ENCODE measurements around the gene LEMD3.

Gene LEMD3

GRCh38 chr12:65168681-65169319 is 583 bp upstream of the LEMD3 start:
- DNase-seq (ENCODE audit: extremely low read depth in 1 of 2, low read depth in 1 of 2), result no peak

GRCh38 chr12:65170209-65170881 is 962 bp downstream of the LEMD3 start:
- DNase-seq (ENCODE audit: extremely low read depth in 1 of 2, low read depth in 1 of 2), result peak; percentile 44 to 63

- DNase-seq (ENCODE audit: extremely low read depth in 1 of 2, low read depth in 1 of 2), result no peak
Observed at GRCh38 chr12:65171073-65171472, 1.7 kb downstream of the LEMD3 start.

GRCh38 chr12:65171870-65172269 is 2.5 kb downstream of the LEMD3 start:
- DNase-seq (ENCODE audit: extremely low read depth in 1 of 2, low read depth in 1 of 2), result no peak

- DNase-seq (ENCODE audit: extremely low read depth in 1 of 2, low read depth in 1 of 2), result no peak
Observed at GRCh38 chr12:65175385-65175784, 6.0 kb downstream of the LEMD3 start.

- no peak for DNase-seq (ENCODE audit: extremely low read depth in 1 of 2, low read depth in 1 of 2)
Observed at GRCh38 chr12:65182012-65182739, 12.8 kb downstream of the LEMD3 start.

GRCh38 chr12:65184176-65184857 is 14.9 kb downstream of the LEMD3 start:
- DNase-seq (ENCODE audit: extremely low read depth in 1 of 2, low read depth in 1 of 2), result no peak

GRCh38 chr12:65184858-65185229 is 15.5 kb downstream of the LEMD3 start:
- no peak for DNase-seq (ENCODE audit: extremely low read depth in 1 of 2, low read depth in 1 of 2)

- DNase-seq (ENCODE audit: extremely low read depth in 1 of 2, low read depth in 1 of 2), result no peak
Observed at GRCh38 chr12:65187665-65188064, 18.3 kb downstream of the LEMD3 start.

GRCh38 chr12:65188179-65188701 is 18.9 kb downstream of the LEMD3 start:
- no peak for DNase-seq (ENCODE audit: extremely low read depth in 1 of 2, low read depth in 1 of 2)

- DNase-seq (ENCODE audit: extremely low read depth in 1 of 2, low read depth in 1 of 2), result no peak
Observed at GRCh38 chr12:65189028-65189718, 19.8 kb downstream of the LEMD3 start.

- DNase-seq (ENCODE audit: extremely low read depth in 1 of 2, low read depth in 1 of 2), result no peak
Observed at GRCh38 chr12:65192963-65193516, 23.7 kb downstream of the LEMD3 start.

GRCh38 chr12:65194949-65195348 is 25.6 kb downstream of the LEMD3 start:
- DNase-seq (ENCODE audit: extremely low read depth in 1 of 2, low read depth in 1 of 2), result no peak

GRCh38 chr12:65195387-65196055 is 26.1 kb downstream of the LEMD3 start:
- DNase-seq (ENCODE audit: extremely low read depth in 1 of 2, low read depth in 1 of 2), result no peak

- DNase-seq (ENCODE audit: extremely low read depth in 1 of 2, low read depth in 1 of 2), result no peak
Observed at GRCh38 chr12:65196762-65197567, 27.6 kb downstream of the LEMD3 start.

GRCh38 chr12:65199604-65200003 is 30.2 kb downstream of the LEMD3 start:
- no peak for DNase-seq (ENCODE audit: extremely low read depth in 1 of 2, low read depth in 1 of 2)

GRCh38 chr12:65200007-65200665 is 30.8 kb downstream of the LEMD3 start:
- no peak for DNase-seq (ENCODE audit: extremely low read depth in 1 of 2, low read depth in 1 of 2)

- DNase-seq (ENCODE audit: extremely low read depth in 1 of 2, low read depth in 1 of 2), result no peak
Observed at GRCh38 chr12:65203376-65203775, 34.0 kb downstream of the LEMD3 start.

All from stimulated activated CD8-positive, alpha-beta memory T cell treated with anti-CD3 and anti-CD28 coated beads, Interleukin-7, amount 100 ng/mL, for 48 hours (primary cell).